K562 (cell line): ENCODE measurements around the gene SATB2.

Experiments used
- E2F8 ChIP-seq: fragments of 450-650 bp; IDR thresholded peaks from 2 replicates; pipeline ENCODE4 v1.7.1; 2018; ENCODE audit warnings: mild to moderate bottlenecking, low read depth; ENCODE audit not compliant: partially characterized antibody
- GATA2 ChIP-seq: sonication (generic); formaldehyde crosslinking; IDR thresholded peaks from 2 replicates; pipeline ENCODE4 v1.4.0; 2020; ENCODE audit warnings: mild to moderate bottlenecking, missing genetic modification reagents

DNA sequence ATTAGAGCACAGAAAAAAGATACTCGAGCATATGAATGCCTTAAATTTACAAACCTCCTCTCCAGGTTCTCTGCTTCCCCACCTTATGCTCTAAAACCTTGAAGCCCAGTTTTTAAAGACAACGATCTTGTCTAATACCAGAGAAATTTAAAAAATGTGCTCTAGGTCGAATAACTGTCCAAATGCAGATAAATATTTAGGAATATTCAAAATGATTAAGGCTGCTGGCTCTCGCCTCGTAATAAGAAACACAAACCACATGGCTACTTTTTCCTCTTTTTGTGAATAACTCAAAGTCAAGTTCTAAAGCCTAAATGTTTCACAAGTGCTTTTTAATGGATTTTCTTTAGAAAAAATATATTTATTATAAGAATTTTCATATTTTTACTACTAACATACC lies 101.3 kb downstream of the SATB2 start:
- no peak for TF ChIP-seq GATA2 (CRISPR knock-in tag)
- no peak for TF ChIP-seq E2F8
